Endothelial cell of coronary artery (primary cell): ENCODE data around the gene PACS2. TPM values are rescaled to one million over a fixed set of nuclear protein-coding genes. Genes with fewer than 3 reads are reported as not detected.

Source experiments
- total RNA-seq: library from RNA; depleted of rRNA; stranded (reverse); fragments of >200 nt; gene quantifications from 2 replicates; pipeline ENCODE4 v1.2.3, GENCODE V29; 2014

The PACS2 gene
- 49.5 and 71.0 TPM in 2 replicates for total RNA-seq

DNA sequence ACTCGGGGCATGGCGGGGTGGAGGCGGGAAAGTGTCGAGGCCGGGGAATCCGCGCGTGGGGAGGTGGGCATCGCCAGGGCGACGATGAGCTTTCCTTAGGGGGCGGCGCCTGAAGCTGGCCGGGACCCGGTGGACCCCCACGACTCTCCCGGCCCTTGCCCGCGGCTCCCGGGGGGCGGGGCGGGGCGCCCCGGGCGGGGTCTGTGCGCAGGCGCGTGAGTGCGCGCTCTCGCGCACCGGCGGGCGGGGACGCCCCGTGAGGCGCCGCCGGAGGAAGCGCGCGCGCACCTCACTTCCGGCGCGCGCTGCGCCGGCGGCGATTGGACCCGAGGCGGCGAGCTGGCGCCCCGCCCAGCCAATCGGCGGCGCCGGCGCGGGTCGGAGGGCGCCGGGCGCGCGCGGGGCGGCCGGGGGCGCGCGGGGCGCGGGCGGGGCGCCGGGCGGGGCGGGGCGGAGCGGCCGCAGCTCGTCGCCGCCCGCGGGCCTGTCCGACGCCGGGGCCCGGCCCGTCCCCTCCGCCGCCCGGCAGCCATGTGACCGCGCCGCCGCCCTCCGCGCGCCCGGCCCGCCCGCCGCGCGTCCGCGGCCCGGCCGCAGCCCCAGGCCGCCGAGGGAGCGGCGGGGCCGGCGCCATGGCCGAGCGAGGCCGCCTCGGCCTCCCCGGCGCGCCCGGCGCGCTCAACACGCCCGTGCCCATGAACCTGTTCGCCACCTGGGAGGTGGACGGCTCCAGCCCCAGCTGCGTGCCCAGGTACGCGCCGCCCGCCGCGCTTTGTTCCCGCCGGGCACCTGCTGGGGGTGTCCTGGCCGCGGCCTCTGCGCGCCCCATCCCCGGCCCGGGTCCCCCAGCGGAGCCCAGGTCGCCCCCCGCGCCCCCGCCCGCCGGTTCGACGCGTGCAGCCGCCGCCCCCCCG, at the start of gene PACS2:
Gene PACS2, plus strand, starts transcription at position 462 of the 914 bp plus-strand sequence. Its CDS starts 171 bp downstream, at position 633.

DNA sequence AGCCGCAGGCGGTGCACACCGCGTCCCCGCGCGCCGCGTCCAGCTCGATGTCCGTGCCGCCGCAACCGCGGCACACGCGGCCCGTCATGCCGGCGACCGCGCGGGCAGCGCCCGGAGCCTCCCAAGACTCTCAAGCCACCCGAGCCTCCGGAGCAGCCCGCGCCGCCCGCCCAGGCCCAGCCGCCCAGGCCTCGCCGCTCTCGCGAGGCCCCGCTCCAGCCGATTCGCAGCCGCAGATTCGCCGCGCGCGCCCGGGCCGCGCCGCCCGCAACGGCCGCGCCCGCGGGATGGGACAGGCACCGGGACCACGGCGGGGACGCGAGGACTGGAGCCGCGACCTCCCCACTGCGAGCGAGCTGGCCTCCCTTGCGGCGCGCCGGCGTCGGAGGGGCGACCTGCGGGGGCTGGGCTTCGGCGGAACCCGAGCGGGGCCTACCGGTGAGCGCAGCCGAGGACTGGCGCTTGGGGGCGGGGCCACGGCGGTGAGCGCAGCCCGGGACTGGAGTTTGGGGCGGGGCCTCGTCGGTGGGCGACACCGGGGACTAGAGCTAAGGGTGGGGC, 13.9 kb upstream of the PACS2 start, which contains the start of gene BRF1:
Gene BRF1, minus strand, starts transcription at position 460 of the 561 bp plus-strand sequence. Its CDS starts 372 bp downstream, at position 88.

DNA sequence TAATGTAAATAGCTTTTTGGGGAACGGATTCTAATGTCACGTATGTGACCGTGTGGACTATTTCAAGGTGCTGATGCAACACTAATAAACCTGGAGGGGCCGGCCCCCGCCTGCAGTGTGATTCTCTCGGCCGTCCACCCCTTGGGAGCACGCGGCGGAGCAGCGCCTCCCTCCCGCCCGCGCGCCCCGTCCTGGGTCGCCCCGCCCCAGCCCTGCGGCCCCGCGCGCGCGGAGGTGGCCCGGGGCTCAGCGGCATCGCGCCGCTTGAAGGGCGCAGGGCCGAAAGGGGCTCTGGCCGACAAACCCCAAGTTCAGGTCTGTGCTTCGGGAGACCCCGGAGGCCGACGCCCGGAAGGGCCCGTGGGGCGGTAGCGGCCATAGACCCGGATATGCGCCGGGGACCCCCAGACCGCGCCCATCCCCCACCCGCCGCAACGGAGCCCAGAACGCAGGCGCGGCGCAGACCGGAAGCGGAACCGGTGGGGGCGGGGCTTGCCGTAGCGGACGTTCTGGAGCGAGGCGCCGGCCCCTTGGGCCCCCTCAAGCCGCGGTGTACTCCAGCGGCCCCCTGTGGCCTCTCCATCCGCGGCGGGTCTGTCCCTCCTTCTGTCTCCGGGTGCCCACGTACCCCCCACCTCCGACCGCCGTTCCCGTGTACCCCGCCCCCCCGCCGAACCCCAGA, 83.6 kb downstream of the PACS2 start, which contains the start of gene TEX22:
Gene TEX22, plus strand, starts transcription at position 495 of the 682 bp plus-strand sequence. CDS start 803 bp downstream, outside the sequence.

DNA sequence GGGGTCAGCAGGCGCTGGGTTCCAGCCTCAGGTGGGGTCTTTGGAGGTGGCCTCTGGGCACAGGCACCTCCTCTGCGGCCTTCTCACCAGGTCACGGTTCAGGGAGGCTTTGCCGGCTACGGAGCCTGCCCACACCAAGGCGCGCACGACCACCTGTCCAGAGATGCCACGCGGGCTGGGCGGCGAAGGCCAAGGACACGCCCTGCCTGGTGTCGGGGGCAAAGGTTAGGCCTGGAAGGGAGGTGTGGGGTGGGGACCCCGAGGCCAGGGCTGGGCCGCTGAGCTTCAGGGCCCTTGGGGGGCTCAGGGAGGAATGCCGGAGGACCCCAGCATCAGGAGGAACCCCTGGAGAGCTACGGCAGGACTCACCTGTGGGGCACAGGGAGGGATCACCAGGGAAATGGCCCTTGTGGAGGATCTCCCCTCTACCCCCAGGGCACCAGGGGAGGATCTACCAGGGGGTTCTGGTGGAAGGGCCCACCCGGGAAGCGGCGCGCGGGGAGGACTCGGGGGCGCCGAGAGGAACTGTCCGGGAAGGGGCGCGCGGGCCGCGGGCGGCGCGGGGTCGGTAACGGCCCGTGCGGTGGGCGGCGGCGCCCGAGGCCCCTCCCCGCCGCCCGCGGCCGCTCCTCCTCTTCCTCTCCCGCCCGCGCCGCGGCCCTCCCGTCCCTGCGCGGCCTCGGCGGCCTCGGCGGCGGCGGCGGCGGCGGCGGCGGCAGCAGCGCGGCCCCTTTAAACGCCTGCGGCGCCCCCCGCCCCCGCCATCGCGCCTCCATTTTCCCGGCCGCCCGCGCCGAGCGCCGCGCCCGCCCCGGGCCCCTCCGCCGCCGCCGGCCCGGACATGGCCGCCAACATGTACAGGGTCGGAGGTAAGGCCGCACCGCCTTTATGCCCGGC, 104.9 kb downstream of the PACS2 start, which contains the start of gene MTA1:
Gene MTA1, plus strand, starts transcription at position 633 of the 897 bp plus-strand sequence. Its CDS starts 209 bp downstream, at position 842.

Other genes starting within 250 kb of the PACS2 start
- gene GPR132, start 249.3 kb upstream of the PACS2 start, total RNA-seq, result 0.18 TPM in 1 of 2 replicates, not detected in the other
- 96.3 and 97.8 TPM in 2 replicates for gene JAG2, start 146.0 kb upstream of the PACS2 start, total RNA-seq
- gene NUDT14, start 133.4 kb upstream of the PACS2 start, total RNA-seq, result 28.7 and 47.4 TPM in 2 replicates
- gene BTBD6, start 66.2 kb upstream of the PACS2 start, total RNA-seq, result 50.4 and 52.6 TPM in 2 replicates
- gene BRF1, start 13.7 kb upstream of the PACS2 start, total RNA-seq, result 40.8 and 43.6 TPM in 2 replicates
- 0.09 and 0.27 TPM in 2 replicates for gene TEX22, start 83.8 kb downstream of the PACS2 start, total RNA-seq
- 45.7 and 66.1 TPM in 2 replicates for gene MTA1, start 105.1 kb downstream of the PACS2 start, total RNA-seq
- gene CRIP2, start 160.1 kb downstream of the PACS2 start, total RNA-seq, result 200 and 227 TPM in 2 replicates
- gene CRIP1, start 172.1 kb downstream of the PACS2 start, total RNA-seq, result 0.45 and 0.75 TPM in 2 replicates
- gene TEDC1, start 176.5 kb downstream of the PACS2 start, total RNA-seq, result 8.7 and 13.9 TPM in 2 replicates
- 9.9 and 11.4 TPM in 2 replicates for gene TMEM121, start 211.8 kb downstream of the PACS2 start, total RNA-seq